HG02884 (cell line): ENCODE data around the gene RPS6KL1.

Experiments
- ATAC-seq: cut with Tn5 transposase; IDR thresholded peaks from one replicate; pipeline ENCODE4 v1.9.1; 2021; ENCODE audit warnings: mild to moderate bottlenecking, moderate library complexity; ENCODE audit not compliant: unreplicated experiment

The RPS6KL1 gene

DNA sequence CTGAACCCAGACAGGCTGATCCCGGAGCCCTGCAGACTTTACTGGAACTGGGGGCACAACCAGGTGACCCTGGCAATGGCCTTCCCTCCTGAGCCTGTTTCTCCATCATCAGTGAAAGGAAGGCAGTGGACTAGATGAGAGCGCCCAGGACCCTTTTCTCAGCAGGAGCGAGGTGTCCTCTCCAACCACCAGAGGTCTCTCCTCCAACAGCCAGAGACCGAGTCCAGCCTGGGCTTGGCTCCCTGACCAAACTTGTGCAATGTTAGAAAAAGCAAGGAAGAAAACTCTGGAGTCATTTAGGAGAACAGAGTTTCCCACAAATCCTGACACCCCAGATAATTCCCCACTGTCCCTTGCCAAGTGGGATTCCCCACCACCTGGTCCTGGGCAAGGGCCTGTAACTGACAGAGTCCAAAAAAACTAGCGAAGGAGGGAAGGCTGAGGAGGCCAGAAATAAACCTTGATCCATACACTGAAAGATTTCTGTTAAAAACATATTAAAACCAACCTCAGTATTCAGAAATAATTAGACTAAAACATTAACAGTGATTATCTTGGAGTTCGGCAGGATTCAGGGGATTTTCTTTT lies 9.0 kb downstream of the RPS6KL1 start:
- no peak for ATAC-seq

DNA sequence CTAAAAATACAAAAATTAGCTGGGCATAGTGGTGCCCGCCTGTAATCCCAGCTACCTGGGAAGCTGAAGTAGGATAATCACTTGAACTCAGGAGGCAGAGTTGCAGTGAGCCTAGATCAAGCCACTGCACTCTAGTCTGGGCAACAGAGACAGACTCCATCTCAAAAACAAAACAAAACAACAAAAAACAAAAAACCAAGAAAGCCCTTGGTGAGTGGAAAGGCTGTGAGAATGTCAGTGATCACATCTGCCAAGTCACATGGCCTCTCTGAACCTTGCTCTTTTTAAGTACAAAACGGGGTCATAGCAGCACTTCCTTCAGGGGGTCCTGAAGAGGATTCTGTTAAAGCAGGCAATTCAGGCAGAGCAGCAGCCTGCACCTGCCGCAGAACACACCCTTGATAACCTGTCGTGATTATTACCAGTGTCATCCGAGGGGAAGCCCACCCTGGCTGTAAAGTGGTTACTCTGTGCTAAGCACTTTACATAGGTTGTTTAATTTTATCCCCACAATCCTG lies 9.6 kb downstream of the RPS6KL1 start:
- no peak for ATAC-seq

DNA sequence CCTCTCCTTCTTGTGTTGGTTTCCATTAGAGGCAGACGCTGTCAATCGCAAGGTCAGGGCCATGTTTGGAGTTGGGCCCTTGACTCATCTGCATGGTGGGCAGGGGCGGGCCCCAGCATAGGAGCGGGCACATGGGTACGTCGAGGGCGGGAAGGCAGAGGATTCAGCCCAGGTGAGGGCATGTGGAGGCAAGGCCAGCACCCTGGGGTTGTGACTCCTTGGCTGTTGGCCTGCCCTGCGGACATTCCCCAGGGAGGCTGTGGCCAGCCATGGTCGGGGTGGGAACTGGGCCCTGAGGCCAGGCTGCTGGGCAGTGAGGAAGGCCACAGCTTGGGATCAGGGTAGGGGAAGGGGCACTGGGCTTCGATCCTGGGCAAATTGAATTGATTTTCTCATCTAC lies 10.3 kb downstream of the RPS6KL1 start:
- ATAC-seq: no peak

DNA sequence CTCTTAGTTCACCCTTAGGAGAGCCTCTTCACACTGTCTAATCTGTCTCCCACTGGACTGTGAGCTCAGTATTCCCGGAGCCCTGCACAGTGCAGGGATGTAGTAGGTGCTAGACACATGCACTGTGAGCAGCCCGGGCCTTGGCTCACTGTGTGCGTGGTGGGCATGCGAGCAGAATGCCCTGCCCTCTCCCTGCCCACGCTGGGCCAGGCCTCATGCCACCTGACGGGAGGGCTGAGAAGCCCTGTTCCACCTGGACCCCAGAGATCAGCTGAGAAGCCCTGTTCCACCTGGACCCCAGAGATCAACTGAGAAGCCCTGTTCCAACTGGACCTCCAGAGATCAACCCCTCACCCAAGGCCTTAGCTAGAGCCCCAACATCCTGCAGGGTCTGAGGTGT lies 10.9 kb downstream of the RPS6KL1 start:
- no peak for ATAC-seq

DNA sequence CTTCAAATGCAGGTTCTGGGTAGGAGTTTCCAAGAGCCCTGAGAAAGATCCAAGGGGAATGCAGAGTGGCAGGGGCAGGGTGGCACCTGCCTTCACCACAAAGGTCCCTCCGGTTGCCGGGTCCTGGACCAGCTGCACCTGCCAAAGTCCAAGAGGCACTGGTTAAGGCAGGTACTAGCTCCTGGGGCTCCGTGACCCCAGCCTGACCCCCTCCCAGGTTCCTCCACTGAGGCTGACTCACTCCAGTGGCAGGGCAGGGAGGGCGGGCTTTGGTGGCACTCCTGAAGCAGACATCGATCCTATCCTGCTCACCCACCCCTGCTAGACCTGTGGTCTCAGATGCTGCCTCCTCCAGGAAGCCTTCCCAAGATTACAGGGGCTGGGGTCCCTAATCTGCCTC lies 11.4 kb downstream of the RPS6KL1 start:
- ATAC-seq: no peak

DNA sequence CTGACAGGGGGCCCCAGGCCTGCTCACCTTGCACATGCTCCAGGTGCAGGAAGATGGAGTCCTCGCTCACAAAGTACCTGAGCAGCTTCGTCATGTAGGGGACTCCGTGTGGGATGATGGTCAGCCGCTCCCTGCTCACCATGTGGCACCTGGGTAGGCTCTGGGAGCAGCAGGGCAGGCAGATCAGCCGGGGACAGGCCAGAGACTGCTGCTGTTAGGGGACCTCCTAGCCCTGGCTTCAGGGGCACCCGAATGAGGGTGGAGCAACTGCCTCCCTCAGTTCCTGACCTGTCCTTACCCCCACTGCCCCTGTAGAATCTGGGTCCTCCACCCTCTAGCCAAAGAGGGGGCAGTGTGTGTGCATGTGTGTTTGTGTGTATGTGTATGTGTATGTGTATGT lies 11.8 kb downstream of the RPS6KL1 start:
- no peak for ATAC-seq

DNA sequence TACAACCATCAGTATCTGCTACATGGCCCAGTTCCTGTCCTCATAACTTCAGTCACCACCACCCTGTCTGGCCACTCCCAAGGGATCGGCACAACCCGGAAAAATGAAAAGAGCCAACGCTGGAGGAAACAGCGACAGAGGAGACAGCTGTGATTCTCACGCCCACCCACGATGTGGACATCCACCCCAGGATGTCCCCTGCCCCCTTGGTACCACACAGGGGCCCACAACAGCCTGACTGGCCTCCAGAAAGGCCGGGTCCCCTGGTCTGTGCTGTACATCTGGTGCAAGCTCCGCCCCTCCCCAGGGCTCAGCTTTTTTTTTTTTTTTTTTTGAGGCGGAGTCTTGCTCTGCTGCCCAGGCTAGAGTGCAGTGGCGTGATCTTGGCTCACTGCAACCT lies 12.5 kb downstream of the RPS6KL1 start:
- ATAC-seq: no peak

DNA sequence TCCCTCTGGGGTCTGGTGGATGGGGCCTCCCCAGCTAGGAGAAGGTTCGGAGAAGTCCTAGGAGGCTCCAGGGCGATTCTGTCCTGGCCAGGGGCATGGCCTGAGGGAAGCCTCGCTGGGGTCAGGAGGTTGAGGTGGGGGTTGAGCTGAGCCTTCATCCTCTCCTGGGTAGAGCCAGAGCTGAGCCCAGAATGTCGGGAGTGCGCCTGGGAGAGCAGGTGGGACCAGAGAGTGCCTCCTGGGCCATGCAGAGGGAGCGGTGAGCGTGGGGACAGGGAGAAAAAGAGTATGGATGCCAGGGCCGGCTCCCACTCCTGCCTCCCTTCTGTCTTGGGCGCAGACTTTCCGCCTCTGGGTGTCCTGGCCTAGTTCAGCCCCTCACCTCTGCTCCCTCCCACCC lies 13.1 kb downstream of the RPS6KL1 start:
- no peak for ATAC-seq

DNA sequence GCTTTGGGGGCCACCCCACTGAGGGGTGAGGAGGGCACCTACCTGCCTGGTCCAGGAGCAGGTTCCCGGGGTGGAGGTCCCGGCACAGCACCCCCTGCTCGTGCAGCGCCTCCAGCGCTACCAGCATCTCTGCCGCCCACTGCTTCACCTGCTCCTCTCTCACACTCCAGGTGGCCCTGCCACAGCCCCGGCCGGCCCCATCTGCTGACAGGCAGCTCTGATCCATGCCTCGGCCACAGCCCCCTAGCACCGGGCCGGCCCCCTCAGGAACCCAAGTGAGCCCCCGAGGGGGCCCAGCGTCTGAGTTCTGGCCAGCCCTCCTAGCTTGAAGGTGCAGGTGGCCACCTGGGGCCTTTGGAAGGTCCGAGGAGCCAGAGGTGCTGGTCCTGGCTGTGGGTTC lies 13.6 kb downstream of the RPS6KL1 start:
- no peak for ATAC-seq

DNA sequence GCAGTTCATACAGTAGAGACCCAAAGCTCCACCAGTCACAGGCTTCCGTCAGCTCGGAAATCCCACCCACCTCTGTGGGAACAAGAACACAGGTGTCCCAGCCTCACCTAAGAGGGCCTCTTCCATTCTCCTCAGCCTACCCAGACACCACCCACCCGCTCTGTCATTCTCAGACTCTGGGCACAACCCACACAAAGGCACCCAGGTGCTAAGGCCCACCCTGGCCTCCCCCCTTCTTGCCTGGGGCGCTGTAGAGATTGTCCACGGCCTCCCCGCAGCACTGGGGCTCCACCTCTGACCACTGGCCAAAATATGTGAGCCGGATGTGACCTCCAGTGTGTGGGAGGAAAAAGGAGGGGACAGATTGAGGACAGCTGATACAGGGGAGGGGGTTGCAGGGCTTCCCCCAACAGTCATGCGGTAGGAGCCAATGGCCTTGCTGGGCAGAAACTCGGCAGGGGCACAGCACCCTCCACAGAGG lies 14.2 kb downstream of the RPS6KL1 start:
- ATAC-seq: no peak

DNA sequence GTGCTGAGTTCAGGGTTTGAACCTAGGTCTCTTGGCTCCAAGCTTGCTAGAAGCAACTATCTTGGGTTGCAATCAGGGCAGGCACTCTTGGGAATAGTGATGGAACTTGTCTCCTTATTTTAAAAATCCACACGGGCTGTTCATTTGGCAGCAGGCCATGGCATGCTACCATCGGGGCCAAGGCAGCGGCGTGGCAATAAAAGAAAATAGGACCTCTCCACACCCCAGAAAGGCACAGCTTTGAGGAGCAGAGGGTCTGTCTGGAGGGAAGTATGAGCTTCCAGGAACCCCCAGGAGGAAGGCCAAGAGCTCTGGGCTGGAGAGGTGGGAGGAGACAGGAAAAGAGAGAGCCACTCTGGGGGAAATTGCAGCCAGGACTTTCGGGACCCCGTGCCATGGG lies 15.3 kb downstream of the RPS6KL1 start:
- ATAC-seq: no peak

DNA sequence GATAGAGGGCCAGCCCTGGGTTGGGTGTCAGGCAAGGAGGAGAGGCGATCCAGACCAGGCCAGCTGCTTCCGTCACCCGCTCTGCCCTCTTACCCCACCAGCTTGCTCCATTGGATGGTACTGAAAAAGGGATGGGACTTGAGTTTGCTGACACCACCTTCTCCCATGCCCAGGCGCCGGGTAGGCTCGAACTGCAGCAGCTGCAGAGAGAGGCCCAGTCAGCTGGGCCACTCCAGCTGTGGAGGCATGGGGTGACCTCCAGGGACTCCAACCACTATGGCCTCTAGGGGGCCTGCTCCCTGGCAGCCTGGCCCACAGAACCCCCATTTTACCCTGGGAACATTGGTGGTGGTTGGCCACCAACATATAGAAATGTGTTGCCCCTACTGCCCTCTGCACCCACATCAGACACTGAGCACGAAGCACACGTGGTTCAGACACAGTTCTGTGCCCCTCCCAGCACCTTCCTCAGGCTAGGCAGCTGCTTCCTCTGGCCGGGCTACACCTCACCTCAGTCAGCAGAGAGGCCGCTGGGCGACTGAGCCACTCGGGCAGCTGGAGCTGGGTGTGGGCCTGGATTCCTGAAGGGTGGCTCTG lies 16.0 kb downstream of the RPS6KL1 start:
- no peak for ATAC-seq

DNA sequence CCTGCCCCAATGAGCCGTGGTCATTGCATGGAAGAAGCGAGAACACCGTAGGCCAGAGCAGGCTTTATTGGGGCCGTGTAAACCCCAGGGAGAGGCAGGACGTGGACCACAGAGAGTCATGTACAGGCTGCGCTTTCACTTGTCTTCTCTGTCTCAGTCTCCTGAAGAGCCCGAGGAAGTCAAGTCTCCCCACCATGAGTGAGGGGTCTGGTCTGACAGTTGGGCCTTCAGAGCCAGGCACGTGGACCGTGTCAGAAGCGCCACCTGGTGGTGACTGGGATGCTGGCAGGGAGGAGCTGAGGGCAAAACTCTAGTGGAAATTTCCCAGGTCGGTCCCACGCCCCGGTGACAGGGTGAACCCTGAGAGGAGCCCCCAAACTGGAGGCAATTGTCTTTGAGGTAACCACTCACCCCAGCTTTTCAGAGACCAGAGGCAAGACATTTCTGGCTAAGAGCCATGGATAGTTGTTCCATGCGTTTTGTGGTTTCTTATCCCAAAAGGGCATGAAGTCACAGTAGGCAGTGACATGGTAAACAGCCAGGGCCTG lies 17.4 kb downstream of the RPS6KL1 start:
- no peak for ATAC-seq

DNA sequence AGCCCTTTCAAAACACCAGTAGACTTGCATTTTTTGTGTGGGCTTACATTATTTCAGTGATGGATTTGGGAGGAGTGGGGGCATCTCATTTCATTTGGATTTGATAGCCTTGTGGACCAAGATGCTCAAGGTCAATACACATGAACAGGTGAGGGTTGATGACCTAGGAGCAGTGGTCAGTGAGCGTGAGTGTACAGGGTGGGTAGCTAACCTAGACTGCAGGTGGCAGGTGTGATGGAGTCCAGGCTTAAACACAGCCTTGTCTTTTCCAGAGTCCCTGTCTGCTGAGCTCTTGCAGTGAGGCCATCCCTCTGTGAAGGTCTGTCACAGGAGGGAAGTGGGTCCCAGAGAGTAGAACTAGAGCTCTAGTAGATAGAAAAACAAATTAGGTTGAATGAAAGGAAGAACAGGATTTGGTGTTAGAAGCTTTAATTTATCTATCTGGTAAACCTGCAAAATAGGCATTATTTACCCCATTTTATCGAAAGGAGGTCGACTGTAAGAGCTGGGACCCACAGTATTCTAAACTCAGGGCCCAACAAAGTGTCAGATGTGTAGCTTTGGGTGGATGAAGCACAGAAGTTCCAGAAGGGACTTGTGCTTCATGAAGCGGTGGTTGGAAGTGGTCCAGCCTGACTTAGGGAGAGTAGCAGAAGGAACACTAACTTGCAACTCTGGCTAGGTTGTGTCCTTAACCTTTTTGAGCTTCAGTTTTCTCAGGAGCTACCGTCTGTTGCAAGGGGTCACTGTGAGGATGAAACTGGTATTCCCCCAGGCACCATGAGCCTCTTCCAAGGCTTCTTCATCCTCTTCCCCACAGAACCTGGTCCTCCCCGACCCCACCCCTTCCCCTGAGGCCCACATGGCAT lies 18.2 kb downstream of the RPS6KL1 start:
- no peak for ATAC-seq

DNA sequence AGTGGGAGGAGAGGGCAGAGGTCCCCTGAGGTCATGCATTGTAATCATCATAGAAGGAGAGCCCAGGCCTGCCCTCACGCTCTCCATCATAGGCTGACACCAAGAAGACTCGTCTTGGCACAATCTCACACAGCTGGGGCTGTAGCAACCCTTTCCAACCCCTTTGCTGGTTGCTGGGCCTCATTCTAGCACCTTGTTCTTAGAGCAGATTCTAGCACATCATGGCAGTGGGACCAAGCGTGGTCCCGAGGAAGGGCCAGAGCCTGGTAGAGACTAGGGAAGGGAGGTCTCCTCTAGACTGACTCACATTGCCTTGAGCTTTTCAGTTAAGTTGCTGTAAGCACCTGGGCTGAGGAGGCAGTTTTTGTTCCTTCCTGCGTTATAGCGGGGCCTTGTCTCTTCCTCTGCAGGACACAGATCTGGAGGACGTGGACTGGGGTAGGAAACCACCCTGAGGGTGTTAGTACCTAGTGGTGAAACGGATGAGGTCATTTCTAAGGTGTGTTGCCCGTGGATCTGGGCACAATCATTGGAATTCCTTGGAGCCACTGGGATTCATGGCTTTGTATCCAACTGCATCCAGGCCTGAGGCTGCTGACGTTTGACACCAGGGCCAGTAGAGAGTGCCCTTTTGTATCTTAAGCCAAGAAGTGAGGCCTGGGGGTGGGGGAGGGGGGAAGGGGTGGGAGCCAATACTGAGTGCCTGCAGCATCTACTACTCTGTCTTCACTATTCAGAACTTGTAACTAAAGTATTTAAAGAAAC lies 19.9 kb downstream of the RPS6KL1 start:
- no peak for ATAC-seq

DNA sequence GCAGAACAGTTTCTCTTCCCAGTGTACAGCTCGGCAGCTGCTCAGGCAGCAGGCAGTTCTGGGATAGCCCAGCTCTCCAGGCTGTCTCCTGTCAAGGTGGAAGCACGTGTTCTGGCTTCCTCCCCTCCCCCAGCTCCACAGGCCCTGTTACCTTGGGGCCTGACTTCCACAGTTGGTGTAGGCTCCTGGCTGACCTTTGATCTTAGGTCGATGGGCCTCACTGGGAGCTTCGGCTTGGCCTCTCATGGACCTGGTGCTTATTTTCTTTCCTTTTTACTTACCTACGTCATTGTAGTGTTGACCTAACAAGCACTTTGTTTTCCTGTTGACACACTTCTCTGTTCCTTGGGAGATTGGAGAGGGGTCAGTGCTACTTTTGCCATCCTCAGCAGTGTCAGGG lies 24.4 kb downstream of the RPS6KL1 start:
- no peak for ATAC-seq

DNA sequence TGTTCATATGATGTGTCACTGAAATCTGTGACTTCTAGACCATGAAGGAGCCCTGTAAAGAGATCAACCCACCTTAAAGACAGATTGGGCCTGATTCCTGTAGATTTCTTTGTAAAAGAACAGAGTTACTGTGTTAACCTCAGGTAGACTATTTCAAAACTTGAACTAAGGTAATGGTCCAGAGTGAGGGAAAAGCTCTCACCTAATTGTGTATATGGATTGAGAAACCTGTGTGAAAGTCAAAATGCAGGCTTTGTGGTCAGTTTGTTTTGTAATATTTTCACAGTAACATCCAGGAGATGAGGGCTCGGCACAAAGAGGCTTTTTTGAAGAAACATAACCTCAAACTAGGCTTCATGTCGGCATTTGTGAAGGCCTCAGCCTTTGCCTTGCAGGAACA lies 25.0 kb downstream of the RPS6KL1 start:
- no peak for ATAC-seq

DNA sequence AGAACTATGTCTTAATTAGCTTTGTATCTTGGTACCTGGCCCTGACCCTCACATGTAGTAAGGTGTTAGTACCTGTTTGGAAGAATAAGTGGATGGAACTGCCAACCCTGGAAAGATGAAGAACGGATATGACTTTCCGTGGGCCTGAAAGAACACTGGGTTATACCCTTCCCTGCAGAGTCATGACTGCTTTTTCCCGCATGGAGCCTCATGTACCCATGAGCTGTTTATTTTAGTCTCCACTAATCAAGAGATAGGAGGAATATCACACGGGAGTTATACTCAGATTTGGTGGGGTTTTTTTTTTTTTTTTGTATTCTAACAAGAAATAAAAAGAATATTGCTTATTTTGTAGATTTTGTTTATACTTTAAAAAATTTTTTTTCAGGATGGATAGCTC lies 25.4 kb downstream of the RPS6KL1 start:
- ATAC-seq: no peak

DNA sequence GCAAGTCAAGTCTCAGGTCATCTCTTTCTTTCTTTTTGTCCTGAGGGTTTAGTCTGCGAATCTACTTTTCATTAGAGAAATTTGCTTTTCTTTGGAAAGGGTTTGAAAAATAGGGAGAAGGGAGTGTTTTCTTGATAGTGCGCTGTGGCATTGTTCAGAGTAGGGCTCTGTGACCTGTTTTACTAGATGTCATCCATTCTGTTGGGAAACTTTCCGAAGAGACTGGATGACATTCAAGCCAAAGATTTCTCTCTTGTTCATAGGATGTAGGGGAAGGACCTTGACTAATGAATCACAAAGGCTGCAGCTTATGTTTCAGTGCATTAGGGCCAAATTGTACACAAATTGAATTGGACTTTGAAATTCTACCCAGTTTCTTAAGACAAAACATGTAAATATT lies 26.7 kb downstream of the RPS6KL1 start:
- no peak for ATAC-seq

DNA sequence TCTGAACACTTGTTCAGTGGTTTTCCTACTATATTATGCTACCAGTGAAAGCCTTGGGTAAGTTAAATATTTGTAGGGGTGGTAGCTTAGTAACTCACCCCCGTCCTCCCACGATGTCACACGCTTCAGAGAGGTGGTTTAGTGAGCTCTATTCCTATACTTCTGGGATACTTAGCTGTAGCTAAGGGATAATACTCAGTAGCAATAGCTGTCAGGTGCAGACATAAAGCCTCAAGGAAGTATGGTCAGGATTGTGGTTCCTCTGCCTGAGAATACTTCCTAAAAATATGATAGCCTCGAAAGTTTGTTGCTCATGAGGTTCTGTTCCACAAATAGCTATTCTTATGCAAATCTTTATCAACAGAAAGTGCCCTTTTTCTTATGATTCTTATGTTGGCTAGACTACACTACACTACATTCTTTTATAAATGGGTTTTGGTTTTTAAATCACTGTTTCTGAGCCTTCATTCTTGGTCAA lies 29.4 kb downstream of the RPS6KL1 start:
- peak; percentile 63 for ATAC-seq

DNA sequence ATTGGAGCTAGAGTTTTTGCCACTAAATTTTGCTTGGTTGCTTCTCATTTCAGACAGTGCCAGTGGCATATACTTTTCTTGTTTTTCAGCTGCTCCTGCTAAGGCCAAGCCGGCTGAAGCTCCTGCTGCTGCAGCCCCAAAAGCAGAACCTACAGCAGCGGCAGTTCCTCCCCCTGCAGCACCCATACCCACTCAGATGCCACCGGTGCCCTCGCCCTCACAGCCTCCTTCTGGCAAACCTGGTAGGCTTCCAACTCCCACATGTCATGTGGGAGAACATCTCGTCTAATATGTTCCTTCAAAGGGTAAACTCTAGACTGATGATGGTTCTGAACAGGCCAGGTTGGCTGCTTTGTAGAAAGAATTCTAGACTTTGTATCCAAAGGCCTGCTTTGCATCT lies 30.3 kb downstream of the RPS6KL1 start:
- ATAC-seq: no peak
